ENCODE measurements around the gene PALLD. TPM values are rescaled to one million over a fixed set of nuclear protein-coding genes. Genes with fewer than 3 reads are reported as not detected.

Gene PALLD
- total RNA-seq, 1 experiment from 2014 or later = 20.9 TPM

DNA sequence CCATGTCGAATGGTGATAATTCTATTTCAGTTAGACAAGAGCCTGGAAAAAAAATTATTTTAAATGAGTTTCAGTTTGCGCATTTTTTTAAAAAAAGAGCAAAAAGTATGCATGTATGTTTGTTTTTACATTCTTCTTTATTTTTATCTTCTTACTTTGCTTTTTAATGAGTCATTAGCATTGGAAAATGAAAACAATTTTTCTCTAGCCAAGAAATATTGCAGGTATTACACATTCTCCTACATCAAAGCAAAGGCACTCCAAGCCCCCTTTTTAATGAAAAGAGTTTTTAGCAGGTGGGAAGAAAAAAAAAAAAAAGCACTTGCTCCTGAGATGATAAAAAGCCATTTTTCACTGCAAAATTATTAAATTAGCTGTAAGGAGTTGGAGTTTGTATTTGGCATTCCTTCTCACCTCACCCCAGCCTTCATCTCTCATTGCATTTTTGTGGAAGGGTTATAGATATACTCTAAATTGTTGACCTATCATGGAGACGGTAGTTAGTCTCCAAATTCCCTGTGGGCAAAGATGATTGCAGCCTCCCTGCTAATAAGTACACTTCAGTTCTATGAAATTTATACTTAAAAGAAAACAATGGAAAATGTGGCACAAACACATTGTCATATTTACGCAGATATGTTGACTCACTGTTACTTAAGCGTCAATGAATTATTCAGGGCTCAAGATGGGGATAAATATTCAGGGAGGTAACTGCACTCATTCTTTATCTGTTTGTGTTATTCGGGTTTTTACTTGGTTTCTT lies 43.8 kb downstream of the PALLD start:
- DNase-seq (ENCODE audit: low read depth, low spot score) = no peak
- in situ Hi-C loops (cut with HindIII; ENCODE audit: low pct_unique_long_range_greater_than_20kb, low sequenced_read_pairs) = no loop called here

DNA sequence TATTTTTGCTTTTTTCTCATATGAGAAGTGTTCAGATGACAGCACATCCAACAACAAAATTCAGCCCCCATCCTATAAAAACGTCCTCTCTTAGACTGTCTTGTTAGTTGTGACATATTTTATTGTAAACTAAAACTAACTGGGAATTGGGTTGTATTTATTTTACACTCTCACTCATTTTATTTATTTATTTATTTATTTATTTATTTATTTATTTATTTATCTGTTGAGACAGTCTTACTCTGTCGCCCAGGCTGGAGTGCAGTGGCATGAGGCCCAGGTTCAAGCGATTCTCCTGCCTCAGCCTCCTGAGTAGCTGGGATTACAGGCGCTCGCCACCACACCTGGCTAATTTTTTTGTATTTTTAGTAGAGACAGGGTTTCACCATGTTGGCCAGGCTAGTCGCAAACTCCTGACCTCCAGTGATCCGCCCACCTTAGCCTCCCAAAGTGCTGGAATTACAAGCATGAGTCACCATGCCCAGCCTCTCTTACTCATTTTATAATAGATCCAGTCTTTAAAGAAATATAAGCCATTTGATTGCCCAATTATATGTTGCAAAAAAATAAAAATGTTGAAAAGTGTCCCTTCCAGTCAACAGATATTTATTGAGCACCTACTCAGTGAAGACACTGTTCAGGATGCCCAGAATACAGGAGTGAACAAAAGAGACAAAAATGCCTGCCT lies 44.6 kb downstream of the PALLD start:
- DNase-seq (ENCODE audit: low read depth, low spot score) = no peak
- in situ Hi-C loops (cut with HindIII; ENCODE audit: low pct_unique_long_range_greater_than_20kb, low sequenced_read_pairs) = no loop called here

DNA sequence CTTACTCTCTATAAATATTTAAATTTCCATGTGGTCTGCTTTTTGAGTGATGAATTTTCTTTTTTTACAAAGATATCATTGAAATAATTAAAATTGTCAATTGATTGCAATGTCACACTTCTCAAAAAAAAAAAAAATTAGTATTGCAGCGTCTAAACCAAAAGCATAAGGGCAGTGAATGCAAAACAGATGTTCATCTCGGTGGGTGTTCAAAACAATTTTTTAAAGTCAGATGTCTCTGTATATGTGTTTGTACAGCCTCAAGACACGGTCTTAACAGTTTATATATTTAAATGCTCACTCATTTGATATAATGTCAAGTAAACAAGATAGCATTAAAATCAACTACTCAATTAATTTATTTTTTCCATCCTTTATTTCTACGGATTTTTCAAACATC lies 52.3 kb downstream of the PALLD start:
- in situ Hi-C loops (cut with HindIII; ENCODE audit: low pct_unique_long_range_greater_than_20kb, low sequenced_read_pairs) = no loop called here
- no peak for DNase-seq (ENCODE audit: low read depth, low spot score)

DNA sequence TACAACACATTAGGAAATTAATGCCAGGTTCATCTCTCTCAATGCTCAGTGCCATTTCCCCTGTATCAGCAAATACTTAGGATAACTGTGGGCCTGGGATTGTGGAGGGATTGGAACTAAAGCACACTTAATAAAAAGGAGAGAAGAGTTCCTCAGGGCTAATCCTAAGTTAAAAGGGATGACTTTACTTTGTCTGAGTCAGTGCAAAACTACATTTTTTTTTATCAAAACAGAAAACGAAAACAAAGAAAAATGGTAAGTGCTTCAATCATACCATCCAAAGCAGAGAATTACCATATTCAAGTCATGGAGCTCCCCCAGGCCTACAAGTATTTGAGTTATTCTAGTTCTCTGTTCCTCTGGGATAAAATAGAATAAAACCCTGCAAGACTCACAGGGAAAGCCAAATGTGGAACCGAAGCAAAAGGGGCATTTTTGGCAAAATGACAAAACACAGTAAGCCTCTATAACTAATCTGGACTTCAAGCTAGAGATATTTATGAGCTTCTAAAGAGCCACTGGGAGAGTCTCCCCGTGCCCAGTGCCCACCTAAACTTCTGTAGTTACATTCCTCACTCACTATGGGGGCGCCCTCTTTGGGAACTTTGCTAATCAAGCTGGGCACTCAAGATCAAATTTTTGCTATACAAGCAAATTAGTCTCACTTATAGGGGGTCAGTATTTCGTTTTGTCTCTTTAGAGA lies 53.4 kb downstream of the PALLD start:
- in situ Hi-C loops (cut with HindIII; ENCODE audit: low pct_unique_long_range_greater_than_20kb, low sequenced_read_pairs) = no loop called here

DNA sequence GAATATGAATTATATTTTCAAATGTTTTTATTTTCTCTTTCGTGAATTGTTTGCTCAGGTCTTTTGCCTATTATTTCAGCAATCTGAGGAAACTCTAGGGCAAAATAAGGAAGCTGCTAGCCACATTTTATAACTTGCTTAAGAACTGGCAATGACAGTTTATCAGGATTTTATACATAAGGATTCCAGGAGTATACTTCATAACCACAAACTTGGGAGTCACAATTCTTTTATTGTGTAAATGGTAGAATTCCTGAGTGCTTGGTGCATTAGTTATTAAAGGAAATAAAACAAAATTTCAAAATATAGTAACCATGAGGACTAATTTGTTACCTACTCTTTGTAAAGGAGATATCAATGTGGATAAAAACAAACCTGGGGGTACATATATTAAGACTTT lies 54.4 kb downstream of the PALLD start:
- in situ Hi-C loops (cut with HindIII; ENCODE audit: low pct_unique_long_range_greater_than_20kb, low sequenced_read_pairs) = no loop called here
- no peak for DNase-seq (ENCODE audit: low read depth, low spot score)

More for the DNA sequence above, 53.4 kb downstream of the PALLD start:
- no peak for DNase-seq (ENCODE audit: low read depth, low spot score)

DNA sequence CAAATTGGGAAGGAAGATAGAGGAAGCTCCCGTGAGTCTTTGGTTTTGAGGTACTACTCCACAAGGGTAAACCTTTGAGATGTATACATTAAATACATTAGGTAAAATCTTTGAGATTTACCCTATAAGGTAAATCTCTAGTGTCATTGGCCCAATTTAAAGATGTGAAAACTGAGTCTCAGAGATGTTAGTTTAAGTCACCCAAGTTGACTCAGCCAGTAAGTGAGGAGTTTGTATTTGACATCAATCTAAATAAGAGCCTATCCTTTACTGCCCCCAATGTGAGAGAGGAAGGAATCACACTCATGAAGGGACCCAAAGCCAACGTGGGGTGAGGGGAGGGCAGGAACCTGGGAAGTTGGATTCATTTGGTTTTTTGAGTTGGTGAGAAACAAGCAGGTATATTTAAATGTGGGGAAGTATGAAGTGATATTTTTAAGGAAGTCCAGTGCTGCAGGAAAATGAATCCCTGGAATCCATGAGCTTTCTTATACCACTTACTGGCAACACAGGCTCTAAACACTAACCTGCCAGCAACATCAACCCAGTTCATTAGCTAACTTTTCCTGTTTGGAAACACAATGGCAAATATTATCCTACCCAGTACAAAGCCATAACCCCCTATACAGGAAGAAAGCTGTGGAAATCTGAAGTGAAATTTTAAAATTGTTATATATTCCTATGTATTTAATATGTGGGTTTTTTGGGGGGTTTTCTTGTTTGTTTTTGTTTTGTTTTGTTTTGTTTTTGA lies 55.3 kb downstream of the PALLD start:
- in situ Hi-C loops (cut with HindIII; ENCODE audit: low pct_unique_long_range_greater_than_20kb, low sequenced_read_pairs) = no loop called here
- DNase-seq (ENCODE audit: low read depth, low spot score) = peak; percentile 70

DNA sequence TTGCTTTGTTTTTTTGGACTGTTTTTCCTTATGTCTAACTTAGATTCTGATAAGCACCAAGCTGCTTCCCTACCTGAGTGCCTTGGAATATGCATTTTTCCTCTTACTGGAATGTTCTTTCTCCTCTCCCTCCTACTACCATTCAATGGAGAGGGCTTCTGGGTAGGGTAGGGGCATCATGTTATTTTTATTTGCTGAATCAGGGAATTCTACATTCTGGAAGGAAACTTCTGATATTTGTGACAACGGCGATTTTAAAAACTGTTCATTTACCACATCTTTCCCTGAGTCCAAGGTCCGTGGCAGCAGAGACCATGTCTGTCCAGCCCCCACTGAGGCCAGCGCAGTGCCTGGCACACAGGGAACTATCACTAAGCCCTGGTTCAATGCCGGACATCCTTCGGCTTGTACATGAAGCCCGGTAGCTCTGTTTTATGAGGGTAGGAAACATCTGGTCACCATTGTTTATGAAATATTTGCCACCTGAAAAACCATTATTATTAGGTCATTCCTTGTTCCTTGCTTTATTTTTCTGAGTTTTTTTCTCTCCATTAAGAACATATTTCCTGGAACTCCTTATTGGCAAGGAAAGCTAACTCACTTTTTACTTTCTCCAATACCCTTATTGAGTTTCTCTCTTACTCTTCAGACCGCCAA lies 57.0 kb downstream of the PALLD start:
- DNase-seq (ENCODE audit: low read depth, low spot score) = no peak
- in situ Hi-C loops (cut with HindIII; ENCODE audit: low pct_unique_long_range_greater_than_20kb, low sequenced_read_pairs) = no loop called here

DNA sequence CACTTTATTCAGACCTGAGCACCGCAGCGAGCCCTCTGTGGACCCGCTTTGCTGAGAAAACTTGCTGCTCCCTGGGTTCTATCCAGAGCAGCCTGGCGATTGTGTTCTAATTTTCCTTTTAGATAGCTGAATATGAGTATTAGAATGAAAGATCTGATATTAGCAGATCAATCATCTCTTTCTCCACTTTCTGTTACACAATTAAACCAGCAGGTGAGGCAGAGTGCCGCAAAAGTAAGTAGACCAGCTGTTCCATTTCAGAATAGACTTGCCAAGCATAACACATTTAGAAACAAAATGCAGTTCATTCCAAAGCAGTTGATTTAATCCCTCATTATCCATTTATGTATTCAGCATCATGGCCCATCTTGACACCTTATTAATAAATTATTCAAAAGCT lies 58.6 kb downstream of the PALLD start:
- in situ Hi-C loops (cut with HindIII; ENCODE audit: low pct_unique_long_range_greater_than_20kb, low sequenced_read_pairs) = no loop called here
- no peak for DNase-seq (ENCODE audit: low read depth, low spot score)

DNA sequence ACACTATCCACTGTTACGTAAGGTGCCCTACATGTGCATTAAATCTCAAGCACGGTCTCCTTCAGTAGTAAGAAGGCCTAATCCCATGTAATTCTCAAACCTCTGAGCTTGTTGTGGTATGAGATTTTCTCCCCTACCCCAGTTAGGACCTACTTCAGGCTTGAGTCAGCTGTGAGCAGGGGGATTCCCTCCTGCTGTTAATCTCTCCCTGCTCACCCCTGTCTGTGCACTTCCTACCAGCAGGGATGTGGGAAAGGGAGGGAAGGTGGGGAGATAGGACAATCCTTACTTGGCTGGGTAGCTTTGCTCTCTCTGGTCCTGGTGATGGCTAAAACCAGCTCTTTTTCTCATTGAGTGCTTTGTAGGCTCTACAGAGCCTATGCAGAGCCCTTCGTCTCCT lies 60.8 kb downstream of the PALLD start:
- no peak for DNase-seq (ENCODE audit: low read depth, low spot score)
- in situ Hi-C loops (cut with HindIII; ENCODE audit: low pct_unique_long_range_greater_than_20kb, low sequenced_read_pairs) = no loop called here

DNA sequence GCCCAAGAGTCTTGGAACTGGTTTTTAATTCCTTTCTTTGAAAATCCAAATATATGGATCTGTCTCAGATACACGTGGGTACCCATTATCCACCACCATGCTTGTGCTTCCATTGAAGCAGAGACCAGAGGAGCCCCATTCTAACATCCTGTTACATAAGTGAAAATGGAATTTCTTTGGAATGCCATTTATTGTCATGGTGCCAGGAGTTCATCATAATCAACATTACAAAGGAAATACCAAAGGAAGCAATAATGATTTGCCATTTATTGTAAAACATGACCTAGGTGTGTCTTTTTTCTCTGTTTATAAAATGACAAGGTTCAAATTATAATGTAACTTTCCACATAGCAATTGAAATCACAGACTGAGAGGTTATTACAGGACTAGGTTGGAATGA lies 61.7 kb downstream of the PALLD start:
- no peak for DNase-seq (ENCODE audit: low read depth, low spot score)
- in situ Hi-C loops (cut with HindIII; ENCODE audit: low pct_unique_long_range_greater_than_20kb, low sequenced_read_pairs) = no loop called here

DNA sequence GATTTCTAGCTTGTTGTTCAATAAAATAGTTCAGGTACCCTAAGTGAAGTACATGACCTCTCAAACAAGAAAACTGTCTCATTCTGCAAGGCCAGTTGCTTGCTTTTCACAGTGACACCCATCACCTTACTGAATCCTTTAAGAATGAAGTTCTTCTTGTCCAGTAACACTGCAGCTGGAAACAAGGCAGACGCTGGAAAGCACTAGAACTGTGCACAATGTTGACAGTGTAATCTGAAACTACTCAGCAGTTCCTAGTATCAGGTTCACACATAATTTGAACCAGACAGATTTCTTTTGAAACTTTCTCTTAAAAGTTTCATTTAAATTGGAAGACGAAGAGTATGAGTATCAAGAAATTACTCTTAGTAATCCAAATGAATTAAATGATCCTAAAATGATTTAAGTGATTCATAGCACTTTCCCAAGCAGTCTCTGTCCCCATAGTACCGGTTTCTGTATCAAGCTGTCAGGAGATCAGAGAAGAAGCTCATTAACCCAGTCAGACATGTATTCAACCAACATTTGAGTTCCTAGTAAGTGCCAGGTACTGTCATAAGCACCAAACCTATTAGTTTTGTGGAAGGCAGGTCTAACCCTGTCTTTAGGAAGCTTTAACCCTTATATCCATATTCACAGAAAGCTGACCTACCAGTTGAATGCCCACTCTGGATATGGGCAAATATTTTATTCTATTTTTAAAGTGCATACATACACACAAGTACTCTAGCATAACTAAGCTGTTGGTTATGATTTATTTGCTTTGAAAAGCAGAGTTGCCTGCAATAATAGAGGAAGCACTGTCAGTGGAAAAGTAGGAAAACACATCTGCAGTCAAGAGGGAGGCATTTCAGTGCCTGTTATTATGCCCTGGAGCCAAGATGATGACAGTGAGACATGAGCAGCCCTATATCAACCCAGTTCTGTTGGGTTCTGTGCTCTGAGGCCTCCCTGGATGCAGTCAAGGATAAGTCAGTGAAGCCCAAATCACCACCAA lies 63.6 kb downstream of the PALLD start:
- in situ Hi-C loops (cut with HindIII; ENCODE audit: low pct_unique_long_range_greater_than_20kb, low sequenced_read_pairs) = no loop called here
- DNase-seq (ENCODE audit: low read depth, low spot score) = no peak

DNA sequence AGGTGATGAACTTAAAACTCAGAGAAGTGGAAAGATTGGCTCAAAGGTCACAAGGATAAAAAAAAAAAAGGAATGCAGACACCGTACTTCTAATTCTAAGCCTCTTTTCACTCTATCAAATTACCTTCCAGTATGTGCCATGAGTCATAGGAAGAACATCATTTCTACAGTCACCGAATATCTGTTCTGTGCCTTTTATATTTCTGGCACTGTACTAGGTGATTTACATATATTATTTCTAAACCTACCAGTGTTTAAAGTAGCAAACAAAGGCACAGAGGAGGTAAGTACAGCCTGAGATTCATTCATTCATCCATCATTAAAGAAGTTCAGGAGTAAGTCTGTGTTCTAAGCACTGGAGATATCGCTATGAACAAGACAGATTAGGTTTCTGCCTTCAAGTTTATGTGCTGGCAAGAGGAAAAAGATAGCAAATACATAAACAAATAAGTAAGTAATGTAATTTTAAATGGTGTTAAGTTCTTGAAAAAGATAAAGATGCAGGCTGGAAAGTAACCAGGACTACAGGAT lies 65.3 kb downstream of the PALLD start:
- in situ Hi-C loops (cut with HindIII; ENCODE audit: low pct_unique_long_range_greater_than_20kb, low sequenced_read_pairs) = no loop called here
- DNase-seq (ENCODE audit: low read depth, low spot score) = no peak

DNA sequence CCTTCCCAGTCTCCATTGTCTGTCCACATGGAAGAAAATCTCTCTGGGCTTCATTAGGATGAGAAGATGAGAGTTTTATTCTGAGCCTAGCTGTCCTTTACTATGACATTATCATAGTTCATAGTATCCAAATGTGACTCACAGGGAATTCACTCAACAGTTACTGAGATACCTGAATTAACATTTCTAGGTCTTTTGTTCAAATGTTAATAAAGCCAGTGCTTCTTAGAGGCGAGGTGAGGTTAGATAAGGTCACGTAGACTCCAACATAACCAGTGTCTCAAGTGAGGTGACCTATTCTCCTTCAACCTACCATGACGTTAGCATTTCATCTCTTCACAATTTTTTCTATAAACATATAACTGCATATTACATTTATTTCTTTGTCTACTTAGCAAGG lies 67.2 kb downstream of the PALLD start:
- DNase-seq (ENCODE audit: low read depth, low spot score) = no peak
- in situ Hi-C loops (cut with HindIII; ENCODE audit: low pct_unique_long_range_greater_than_20kb, low sequenced_read_pairs) = no loop called here

DNA sequence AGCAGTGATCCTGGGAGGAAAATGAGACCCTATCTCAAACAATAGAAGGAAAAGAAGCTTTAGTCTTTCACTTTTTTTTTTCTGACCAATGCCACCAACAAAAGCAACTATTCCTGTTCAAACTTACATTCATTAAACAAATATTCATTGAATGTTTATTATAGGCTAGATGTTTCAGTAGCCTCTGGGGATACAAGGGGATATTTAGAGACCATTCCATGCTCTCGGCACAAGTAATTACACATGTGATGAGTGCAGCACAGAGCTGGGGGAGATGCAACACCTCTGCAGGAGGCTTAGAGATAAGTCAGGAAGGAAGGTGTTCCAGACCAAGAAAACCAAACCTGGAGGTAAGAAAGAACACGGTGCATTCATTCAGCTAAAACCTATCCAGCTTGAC lies 68.3 kb downstream of the PALLD start:
- in situ Hi-C loops (cut with HindIII; ENCODE audit: low pct_unique_long_range_greater_than_20kb, low sequenced_read_pairs) = no loop called here
- no peak for DNase-seq (ENCODE audit: low read depth, low spot score)

DNA sequence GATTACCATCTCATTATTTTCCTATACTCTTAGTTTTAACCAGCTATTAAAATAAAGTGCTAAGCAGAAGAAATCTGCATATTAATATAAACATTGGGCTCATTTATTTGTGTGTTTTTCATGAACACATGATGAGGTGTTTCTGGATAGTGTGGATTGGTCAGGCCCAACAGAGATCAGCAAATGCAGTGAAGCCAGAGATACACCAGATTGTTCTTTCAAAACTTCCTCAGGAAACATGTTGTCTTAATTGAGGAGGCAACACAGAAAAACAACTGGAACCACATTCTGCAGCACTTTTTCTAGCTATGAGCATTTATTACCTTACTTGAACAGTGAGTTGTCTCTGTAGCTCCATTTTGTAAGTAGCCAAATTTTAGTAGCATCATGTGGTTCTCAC lies 69.9 kb downstream of the PALLD start:
- in situ Hi-C loops (cut with HindIII; ENCODE audit: low pct_unique_long_range_greater_than_20kb, low sequenced_read_pairs) = no loop called here
- DNase-seq (ENCODE audit: low read depth, low spot score) = no peak
